OCI-LY1 (cell line): ENCODE data around the gene LAPTM5.

ENCODE experiments used
- H2AFZ ChIP-seq: fragments of 200-600 bp; sonication (generic), shearing (Covaris generic); 2 replicates; pipeline ENCODE4 v1.6.0; 2014; ENCODE audit warnings: antibody characterized with exemption, mild to moderate bottlenecking, low read length
- H3F3A ChIP-seq: fragments of 200-600 bp; sonication (generic), shearing (Covaris generic); 2 replicates; pipeline ENCODE4 v1.6.0; 2014; ENCODE audit warnings: mild to moderate bottlenecking, antibody characterized with exemption, low read length, moderate library complexity; ENCODE audit not compliant: insufficient read depth
- H3K27ac ChIP-seq: fragments of 200-600 bp; sonication (generic); 2 replicates; pipeline ENCODE4 v1.5.1; 2014; ENCODE audit warnings: low read length, mixed run types, mild to moderate bottlenecking, low read depth; ENCODE audit not compliant: poor library complexity, severe bottlenecking
- H3K27me3 ChIP-seq: fragments of 200-600 bp; sonication (generic); 2 replicates; pipeline ENCODE4 v1.6.0; 2014; ENCODE audit warnings: antibody characterized with exemption, mild to moderate bottlenecking, low read length, moderate library complexity; ENCODE audit not compliant: insufficient read depth
- H3K36me3 ChIP-seq: fragments of 200-600 bp; sonication (generic); 2 replicates; pipeline ENCODE4 v1.6.1; 2014; ENCODE audit warnings: mild to moderate bottlenecking, antibody characterized with exemption, low read length, moderate library complexity, mixed read lengths; ENCODE audit not compliant: insufficient read depth
- H3K4me1 ChIP-seq: fragments of 200-600 bp; sonication (generic); 2 replicates; pipeline ENCODE4 v1.5.1; 2014; ENCODE audit warnings: mild to moderate bottlenecking, low read length, moderate library complexity; ENCODE audit not compliant: insufficient read depth, severe bottlenecking
- H3K4me2 ChIP-seq: fragments of 200-600 bp; sonication (generic), shearing (Covaris generic); 2 replicates; pipeline ENCODE4 v1.6.1; 2014; ENCODE audit warnings: low read length
- H3K4me3 ChIP-seq: fragments of 200-600 bp; sonication (generic); 2 replicates; pipeline ENCODE4 v1.5.1; 2014; ENCODE audit warnings: low read length, low read depth, mild to moderate bottlenecking, mixed read lengths; ENCODE audit not compliant: poor library complexity, severe bottlenecking
- H3K79me2 ChIP-seq: fragments of 200-600 bp; shearing (Covaris generic); 2 replicates; pipeline ENCODE4 v1.6.1; 2016; ENCODE audit warnings: mixed run types, low read length, mixed read lengths; ENCODE audit not compliant: insufficient read depth
- H3K9ac ChIP-seq: fragments of 200-600 bp; sonication (generic), shearing (Covaris generic); 2 replicates; pipeline ENCODE4 v1.6.1; 2014; ENCODE audit warnings: mild to moderate bottlenecking, low read length, mixed read lengths
- H3K9me2 ChIP-seq: fragments of 200-600 bp; sonication (generic), shearing (Covaris generic); 2 replicates; pipeline ENCODE4 v1.6.1; 2014; ENCODE audit warnings: low read depth, mild to moderate bottlenecking, low read length, mixed read lengths
- H3K9me3 ChIP-seq: fragments of 200-600 bp; shearing (Covaris generic); 2 replicates; pipeline ENCODE4 v1.6.1; 2014; ENCODE audit warnings: low read length, mixed read lengths
- H4K20me1 ChIP-seq: fragments of 200-600 bp; sonication (generic), shearing (Covaris generic); 2 replicates; pipeline ENCODE4 v1.6.0; 2016; ENCODE audit warnings: mild to moderate bottlenecking, low read length; ENCODE audit not compliant: insufficient read depth
- CTCF ChIP-seq: fragments of 200-600 bp; sonication (generic), shearing (Covaris generic); IDR thresholded peaks from 2 replicates; pipeline ENCODE4 v1.5.1; 2017; ENCODE audit warnings: mild to moderate bottlenecking, antibody characterized with exemption, low read length, moderate library complexity, mixed read lengths
- EZH2 ChIP-seq: fragments of 200-600 bp; sonication (generic), shearing (Covaris generic); IDR thresholded peaks from 2 replicates; pipeline ENCODE4 v1.8.0; 2017; ENCODE audit warnings: borderline replicate concordance, mixed run types, mild to moderate bottlenecking, antibody characterized with exemption, low read length, moderate library complexity, mixed read lengths

LAPTM5 gene

GRCh38 chr1:30756206-30756544, 1.4 kb downstream of the LAPTM5 start:
- Histone ChIP-seq H4K20me1 (no peaks in the 10 kb centered on the region), H3K9ac (peak overlapping the region; percentile 74), H3K9me2 (no peaks in the 10 kb centered on the region), H3K4me3 (peak overlapping the region; percentile 66), H3F3A (peaks cover 4% of the 10 kb centered on the region; the same call in 1 of the 2 replicates), H3K4me1 (peaks cover 100% of the 10 kb centered on the region), H3K27me3 (peaks cover 5% of the 10 kb centered on the region; the same call in 1 of the 2 replicates), H3K27ac (peak overlapping the region; percentile 86), H3K36me3 (no peaks in the 10 kb centered on the region), H3K4me2 (peak overlapping the region; percentile 69), H2AFZ (no peak overlapping the region), H3K79me2 (no peaks in the 10 kb centered on the region), H3K9me3 (no peaks in the 10 kb centered on the region)
- TF ChIP-seq CTCF = no peak
- TF ChIP-seq EZH2 = no peak

GRCh38 chr1:30755746-30756145, 1.8 kb downstream of the LAPTM5 start:
- Histone ChIP-seq H4K20me1 (no peaks in the 10 kb centered on the region), H3K27me3 (peaks cover 5% of the 10 kb centered on the region; the same call in 1 of the 2 replicates), H3K9me2 (no peaks in the 10 kb centered on the region), H3K79me2 (no peaks in the 10 kb centered on the region), H3K4me3 (peak overlapping the region; percentile 66), H3K27ac (peak overlapping the region; percentile 86), H3K4me1 (peaks cover 100% of the 10 kb centered on the region), H2AFZ (no peak overlapping the region), H3F3A (peaks cover 4% of the 10 kb centered on the region; the same call in 1 of the 2 replicates), H3K4me2 (peak overlapping the region; percentile 69), H3K9me3 (no peaks in the 10 kb centered on the region), H3K9ac (peak overlapping the region; percentile 74), H3K36me3 (no peaks in the 10 kb centered on the region)
- TF ChIP-seq EZH2 (no peak), CTCF (no peak)

- Histone ChIP-seq H3K4me2 (peak overlapping the region; percentile 69), H3K4me1 (peaks cover 100% of the 10 kb centered on the region), H3F3A (peaks cover 4% of the 10 kb centered on the region; the same call in 1 of the 2 replicates), H3K9ac (peak overlapping the region; percentile 74), H3K27me3 (peaks cover 3% of the 10 kb centered on the region; the same call in 1 of the 2 replicates), H4K20me1 (no peaks in the 10 kb centered on the region), H3K4me3 (peak overlapping the region; percentile 66), H3K9me3 (no peaks in the 10 kb centered on the region), H3K9me2 (no peaks in the 10 kb centered on the region), H3K79me2 (no peaks in the 10 kb centered on the region), H2AFZ (no peak overlapping the region), H3K27ac (peak overlapping the region; percentile 86), H3K36me3 (no peaks in the 10 kb centered on the region)
- TF ChIP-seq EZH2 (no peak), CTCF (no peak)
Observed at GRCh38 chr1:30755334-30755733, 2.2 kb downstream of the LAPTM5 start.
